Measurements from ENCODE around the gene GRM7. TPM values are rescaled to one million over a fixed set of nuclear protein-coding genes. Genes with fewer than 3 reads are reported as not detected.

Gene GRM7
- total RNA-seq, 2 donors from 2014 or later = 0.68 to 3.9 TPM

DNA sequence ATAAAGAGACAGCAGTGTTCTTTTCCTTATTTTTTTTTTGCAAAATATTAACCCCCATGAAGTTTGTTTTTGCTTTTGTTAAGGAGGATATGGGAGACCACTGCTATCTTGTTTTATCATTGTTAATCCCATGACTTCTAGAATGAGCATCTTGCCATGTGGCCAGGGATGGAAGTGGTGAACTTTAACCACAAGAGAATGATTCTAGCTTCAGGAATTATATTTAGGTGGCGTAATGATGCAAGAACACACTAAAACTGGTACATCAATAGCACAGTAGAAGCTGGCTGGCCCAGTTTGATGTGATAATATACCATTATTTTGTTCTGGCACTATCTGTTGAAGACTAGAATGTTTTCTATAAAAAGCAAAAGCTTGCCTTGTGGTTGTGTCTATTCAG lies 720.9 kb downstream of the GRM7 start:
- no peaks in the 10 kb centered on the region for H3K9me3 ChIP-seq
- no peak for ATAC-seq (ENCODE audit: insufficient number of reproducible peaks, low FRiP score, low read depth)
- DNase-seq (ENCODE audit: low spot score) = no peak

GRCh38 chr3:7585052-7585451 lies 724.1 kb downstream of the GRM7 start:
- no peaks in the 10 kb centered on the region for H3K9me3 ChIP-seq
- H3K27me3 ChIP-seq (replicated peaks; ENCODE audit: insufficient read depth) = no peaks in the 10 kb centered on the region
- no peak overlapping the region for H3K27ac ChIP-seq
- no peaks in the 10 kb centered on the region for H3K36me3 ChIP-seq
- no peaks in the 10 kb centered on the region for H3K4me1 ChIP-seq (ENCODE audit: control insufficient read depth in 1 of 2, low read depth in 2 of 2)
- no peak for ATAC-seq (ENCODE audit: insufficient number of reproducible peaks, low FRiP score, low read depth)
- H3K4me3 ChIP-seq = no peak overlapping the region
- no peak for DNase-seq (ENCODE audit: low spot score)
- TF ChIP-seq CTCF (IDR thresholded peaks at IDR 0.05) = no peak

More for the DNA sequence above, 720.9 kb downstream of the GRM7 start:
- Histone ChIP-seq H3K27me3 (replicated peaks; ENCODE audit: insufficient read depth) (no peaks in the 10 kb centered on the region), H3K27ac (no peak overlapping the region), H3K4me1 (ENCODE audit: control insufficient read depth in 1 of 2, low read depth in 2 of 2) (no peaks in the 10 kb centered on the region), H3K36me3 (no peaks in the 10 kb centered on the region), H3K4me3 (no peak overlapping the region)
- TF ChIP-seq CTCF (IDR thresholded peaks at IDR 0.05) = no peak

DNA sequence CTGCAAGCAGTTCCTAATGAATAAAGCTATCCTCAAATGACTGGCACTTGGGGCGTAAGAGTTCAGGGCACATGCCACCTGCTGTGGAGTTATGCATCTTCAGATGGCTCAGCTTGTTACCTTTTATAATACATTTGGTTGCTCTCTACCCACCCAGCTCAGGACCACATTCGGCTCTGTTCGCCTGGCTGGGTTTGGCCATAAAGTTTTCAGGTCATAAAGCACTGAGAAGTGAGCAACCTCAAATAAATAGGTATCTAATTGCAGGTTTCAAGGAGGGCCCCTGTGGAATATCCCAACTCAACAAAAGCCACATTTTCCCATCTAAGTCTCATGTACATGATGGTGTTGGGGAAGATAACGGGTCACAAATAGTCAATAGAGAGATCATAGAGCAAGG lies 727.3 kb downstream of the GRM7 start:
- no peaks in the 10 kb centered on the region for H3K9me3 ChIP-seq
- no peaks in the 10 kb centered on the region for H3K4me1 ChIP-seq (ENCODE audit: control insufficient read depth in 1 of 2, low read depth in 2 of 2)

DNA sequence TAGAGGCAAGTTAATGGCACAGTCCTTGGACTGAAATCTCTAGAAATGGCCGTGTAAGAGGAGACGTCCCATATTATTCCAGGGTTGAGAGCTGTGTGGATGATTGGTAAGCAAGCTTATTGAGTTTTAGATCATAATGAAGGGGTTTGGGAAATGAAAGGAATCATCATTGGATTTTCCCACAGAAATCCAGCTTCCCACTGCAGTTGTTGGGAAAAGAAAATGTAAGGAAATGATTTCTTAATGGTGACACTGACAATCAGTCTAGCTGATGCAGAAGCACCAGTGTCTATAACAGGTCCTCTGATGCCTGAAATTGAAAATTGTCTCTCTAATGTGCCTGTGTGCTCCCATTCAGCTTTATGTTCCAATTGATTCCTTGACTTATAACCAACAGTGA lies 728.6 kb downstream of the GRM7 start:
- DNase-seq (ENCODE audit: low spot score) = no peak

More for the DNA sequence above, 727.3 kb downstream of the GRM7 start:
- H3K36me3 ChIP-seq = no peaks in the 10 kb centered on the region
- no peak for ATAC-seq (ENCODE audit: insufficient number of reproducible peaks, low FRiP score, low read depth)
- H3K4me3 ChIP-seq = no peak overlapping the region
- no peak for DNase-seq (ENCODE audit: low spot score)
- no peak overlapping the region for H3K27ac ChIP-seq
- no peaks in the 10 kb centered on the region for H3K27me3 ChIP-seq (replicated peaks; ENCODE audit: insufficient read depth)
- TF ChIP-seq CTCF (IDR thresholded peaks at IDR 0.05) = no peak

DNA sequence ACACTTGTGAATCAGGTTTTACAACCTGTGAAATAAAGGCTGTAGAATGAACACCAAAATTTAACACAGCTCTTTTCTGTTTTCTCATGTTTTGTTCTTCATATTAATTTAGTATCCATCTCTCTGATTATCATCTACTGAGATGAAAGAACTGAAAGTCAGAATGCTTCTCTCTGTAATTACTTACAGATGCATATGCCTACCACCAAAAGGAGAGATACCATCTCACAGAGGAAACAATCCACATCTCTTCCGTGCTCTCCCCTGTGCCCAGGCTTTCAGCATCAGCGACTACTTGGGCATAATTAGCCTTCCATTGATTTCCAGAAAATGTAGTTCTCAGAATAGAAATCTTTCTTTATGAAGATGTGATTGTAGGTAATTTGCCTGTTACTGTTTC lies 741.4 kb downstream of the GRM7 start:
- Histone ChIP-seq H3K36me3 (no peaks in the 10 kb centered on the region), H3K4me3 (no peak overlapping the region), H3K27ac (no peak overlapping the region), H3K27me3 (replicated peaks; ENCODE audit: insufficient read depth) (no peaks in the 10 kb centered on the region), H3K9me3 (no peaks in the 10 kb centered on the region), H3K4me1 (ENCODE audit: control insufficient read depth in 1 of 2, low read depth in 2 of 2) (no peaks in the 10 kb centered on the region)
- no peak for TF ChIP-seq CTCF (IDR thresholded peaks at IDR 0.05)
- ATAC-seq (ENCODE audit: insufficient number of reproducible peaks, low FRiP score, low read depth) = no peak
- no peak for DNase-seq (ENCODE audit: low spot score)

More for the DNA sequence above, 728.6 kb downstream of the GRM7 start:
- no peak for ATAC-seq (ENCODE audit: insufficient number of reproducible peaks, low FRiP score, low read depth)
- Histone ChIP-seq H3K4me1 (ENCODE audit: control insufficient read depth in 1 of 2, low read depth in 2 of 2) (no peaks in the 10 kb centered on the region), H3K4me3 (no peak overlapping the region), H3K27ac (no peak overlapping the region), H3K36me3 (no peaks in the 10 kb centered on the region), H3K9me3 (no peaks in the 10 kb centered on the region), H3K27me3 (replicated peaks; ENCODE audit: insufficient read depth) (no peaks in the 10 kb centered on the region)
- no peak for TF ChIP-seq CTCF (IDR thresholded peaks at IDR 0.05)

Measured in thoracic aorta (tissue), 2 donors.